ENCODE measurements around the gene TIAM2.

TIAM2 gene

GRCh38 chr6:155026706-155027045, 31.6 kb downstream of the TIAM2 start:
- FAIRE-seq, result no peak

- FAIRE-seq, result no peak
These were observed 35.1 kb downstream of the TIAM2 start for GRCh38 chr6:155030148-155030720.

DNA sequence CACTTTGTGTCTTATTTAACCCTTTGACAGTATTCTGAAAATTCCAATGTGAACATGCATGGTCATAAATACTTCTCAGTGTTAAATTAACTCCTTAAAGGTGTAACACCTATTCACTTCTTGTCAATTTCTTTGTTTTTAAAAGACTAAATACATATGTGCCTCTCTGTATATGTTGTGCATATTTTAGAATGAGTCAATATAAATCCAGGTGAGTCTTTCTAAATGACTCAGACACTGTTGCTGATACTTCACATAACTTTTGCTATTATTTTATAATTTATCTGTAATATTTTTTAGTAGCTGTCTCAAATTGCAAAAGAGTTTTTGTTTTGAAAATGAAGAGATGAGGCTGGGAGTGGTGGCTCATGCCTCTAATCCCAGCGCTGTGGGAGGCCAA, 36.0 kb downstream of the TIAM2 start:
- no peak for FAIRE-seq

- no peak for FAIRE-seq
These were observed 38.1 kb downstream of the TIAM2 start for GRCh38 chr6:155033021-155033791.

DNA sequence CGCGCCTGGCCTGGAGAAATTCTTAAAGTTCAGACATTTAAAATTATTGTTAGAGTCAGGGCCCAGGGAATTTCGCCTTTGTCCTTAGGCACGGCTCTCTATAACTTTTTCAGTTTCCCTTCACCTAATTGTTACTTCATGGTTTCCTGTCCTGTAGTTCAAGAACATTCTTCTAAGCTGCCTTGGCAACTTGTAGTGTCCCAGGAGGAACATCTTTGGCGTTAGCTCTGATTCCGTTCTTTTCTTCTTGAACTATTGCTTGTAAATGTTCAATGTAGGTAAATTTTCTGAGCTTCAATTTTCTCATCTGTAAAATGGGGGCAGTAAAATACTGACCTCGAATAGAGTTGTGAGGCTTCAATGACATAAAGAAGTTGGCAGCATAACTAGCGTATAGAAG, 41.8 kb downstream of the TIAM2 start:
- FAIRE-seq, result no peak

DNA sequence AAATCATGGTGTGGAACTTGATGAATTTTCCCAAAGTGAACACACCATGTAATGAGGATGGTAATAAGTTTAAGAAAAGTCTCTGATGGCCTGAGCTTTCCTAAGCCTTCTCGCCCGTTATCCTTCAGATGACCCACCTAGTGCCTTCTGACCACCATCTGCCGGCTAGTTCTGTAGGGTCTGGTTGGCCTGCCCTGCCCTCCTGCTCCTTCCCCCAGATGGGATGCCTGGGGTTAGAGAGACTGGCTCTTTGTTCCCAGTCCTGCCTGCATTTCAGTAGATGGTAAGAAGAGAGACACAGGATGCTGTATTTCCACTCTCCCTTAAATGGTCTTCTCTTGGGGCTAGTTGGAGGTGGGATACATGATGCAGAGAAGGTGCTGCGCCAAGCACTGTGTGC, 43.0 kb downstream of the TIAM2 start:
- FAIRE-seq, result no peak

DNA sequence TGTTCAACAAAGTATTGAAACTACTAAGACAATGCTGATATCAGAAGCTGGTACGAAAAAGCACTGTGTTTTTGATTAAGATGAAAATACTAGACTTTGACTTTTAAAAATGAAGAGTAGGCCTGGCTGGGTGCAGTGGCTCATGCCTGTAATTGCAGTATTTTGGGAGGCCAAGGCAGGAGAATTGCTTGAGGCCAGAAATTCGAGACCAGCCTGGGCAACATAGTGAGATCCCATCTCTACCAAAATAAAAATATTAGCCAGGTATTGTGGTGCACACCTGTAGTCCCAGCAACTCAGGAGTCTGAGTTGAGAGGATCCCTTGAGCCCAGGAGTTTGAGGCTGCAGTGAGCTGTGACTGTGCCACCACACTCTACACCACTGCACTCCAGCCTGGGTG, 43.4 kb downstream of the TIAM2 start:
- no peak for FAIRE-seq

DNA sequence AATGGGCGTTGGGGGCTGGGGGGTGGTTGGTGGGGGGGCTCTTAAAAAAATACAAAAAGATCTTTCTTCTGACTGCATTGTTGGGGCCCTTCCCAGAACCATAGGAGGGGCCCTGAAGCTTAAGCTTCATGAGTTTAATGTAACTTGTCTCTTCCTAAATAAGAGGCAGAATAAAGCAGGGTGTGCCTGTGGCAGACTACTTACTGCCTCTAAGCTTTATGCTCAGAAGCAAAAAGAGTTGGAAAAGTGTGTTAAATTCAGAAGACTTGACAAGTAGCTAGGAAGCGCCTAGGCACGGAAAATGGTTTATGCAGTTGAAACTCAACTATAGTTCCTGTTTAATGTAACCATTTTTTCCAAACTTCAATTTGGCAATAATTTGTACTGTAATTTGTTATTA, 44.5 kb downstream of the TIAM2 start:
- FAIRE-seq, result no peak

DNA sequence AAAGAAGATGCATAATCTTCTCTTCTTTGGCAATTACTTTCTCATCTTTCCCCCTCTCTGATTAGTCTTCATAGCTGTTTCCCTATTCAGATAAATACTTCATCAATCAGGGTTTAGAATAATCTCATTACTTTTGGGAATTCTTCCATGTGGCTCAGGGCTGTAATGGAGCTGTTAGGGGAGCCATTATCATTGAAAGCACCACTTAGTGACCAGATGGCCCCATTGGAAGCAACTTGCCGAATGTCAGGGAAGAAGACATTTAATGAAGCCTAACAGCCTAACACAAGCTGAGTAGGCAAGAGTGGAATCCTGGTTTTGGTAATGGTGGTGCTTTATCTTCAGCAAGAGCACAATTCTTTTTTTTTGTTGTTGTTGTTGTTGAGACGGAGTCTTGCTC, 45.0 kb downstream of the TIAM2 start:
- no peak for FAIRE-seq

GRCh38 chr6:155040901-155041650, 46.0 kb downstream of the TIAM2 start:
- no peak for FAIRE-seq

- no peak for FAIRE-seq
These were observed 46.7 kb downstream of the TIAM2 start for GRCh38 chr6:155041741-155042279.

- no peak for FAIRE-seq
These were observed 47.9 kb downstream of the TIAM2 start for GRCh38 chr6:155042983-155043382.

DNA sequence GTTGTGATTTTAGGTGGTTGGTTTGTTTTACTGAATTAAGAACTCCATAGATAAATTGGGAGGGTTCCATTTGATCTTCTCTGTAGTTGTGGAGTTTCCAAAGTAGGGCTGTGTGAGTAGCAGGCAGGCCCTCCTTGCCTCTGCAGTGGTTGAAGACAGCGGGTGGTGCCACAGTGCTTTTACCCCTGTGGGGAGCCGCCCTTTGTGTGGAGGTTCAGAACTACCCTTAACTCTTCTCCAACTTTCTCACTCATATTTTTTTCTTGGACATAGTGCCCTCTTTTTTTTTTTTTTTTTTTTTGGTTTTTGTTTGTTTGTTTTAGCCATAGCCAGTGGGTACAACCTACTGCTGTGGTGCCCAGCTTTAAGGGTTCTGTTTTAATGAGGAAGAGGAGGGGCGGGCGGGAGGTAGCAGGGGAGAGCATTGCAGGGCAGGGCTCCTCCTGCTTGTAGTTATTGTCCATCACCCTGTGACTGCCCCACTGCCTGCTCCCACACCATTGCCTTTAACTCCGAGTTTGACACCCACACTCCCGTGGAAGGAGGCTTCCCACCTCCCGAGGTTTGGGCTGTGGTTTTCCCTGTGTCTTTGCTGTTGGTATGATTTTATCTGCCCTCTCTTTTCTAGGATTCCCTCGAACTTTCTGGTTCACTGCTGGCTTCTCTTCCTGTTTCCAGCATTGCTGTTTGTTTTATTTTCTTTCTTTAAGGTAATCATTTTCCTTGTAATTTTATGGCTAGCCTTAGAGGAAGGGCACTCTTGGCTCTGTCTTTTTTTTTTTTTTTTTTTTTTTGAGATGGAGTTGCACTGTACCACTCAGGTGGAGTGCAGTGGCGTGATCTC, 50.7 kb downstream of the TIAM2 start:
- no peak for FAIRE-seq

- no peak for FAIRE-seq
These were observed 52.4 kb downstream of the TIAM2 start for GRCh38 chr6:155047523-155047922.

- FAIRE-seq, result no peak
These were observed 55.2 kb downstream of the TIAM2 start for GRCh38 chr6:155050311-155050710.

GRCh38 chr6:155054491-155055250, 59.6 kb downstream of the TIAM2 start:
- FAIRE-seq, result no peak

DNA sequence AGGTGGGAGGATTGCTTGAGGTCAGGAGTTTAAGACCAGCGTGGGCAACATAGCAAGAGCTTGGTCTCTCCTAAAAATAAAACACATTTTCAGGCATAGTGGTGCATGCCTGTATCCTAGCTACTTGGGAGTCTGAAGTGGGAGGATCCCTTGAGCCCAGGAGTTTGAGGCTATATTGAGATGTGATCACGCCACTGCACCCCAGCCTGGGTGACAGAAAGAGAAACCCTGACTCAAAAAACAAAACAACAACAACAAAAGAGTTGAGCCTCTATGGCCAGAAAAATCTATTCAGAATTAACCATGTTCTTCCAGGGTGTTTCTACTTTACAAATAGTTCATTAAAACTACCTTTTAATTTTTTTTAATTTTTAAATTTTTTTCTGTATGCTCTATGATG, 60.6 kb downstream of the TIAM2 start:
- FAIRE-seq, result no peak

GRCh38 chr6:155056756-155057155, 61.6 kb downstream of the TIAM2 start:
- no peak for FAIRE-seq

DNA sequence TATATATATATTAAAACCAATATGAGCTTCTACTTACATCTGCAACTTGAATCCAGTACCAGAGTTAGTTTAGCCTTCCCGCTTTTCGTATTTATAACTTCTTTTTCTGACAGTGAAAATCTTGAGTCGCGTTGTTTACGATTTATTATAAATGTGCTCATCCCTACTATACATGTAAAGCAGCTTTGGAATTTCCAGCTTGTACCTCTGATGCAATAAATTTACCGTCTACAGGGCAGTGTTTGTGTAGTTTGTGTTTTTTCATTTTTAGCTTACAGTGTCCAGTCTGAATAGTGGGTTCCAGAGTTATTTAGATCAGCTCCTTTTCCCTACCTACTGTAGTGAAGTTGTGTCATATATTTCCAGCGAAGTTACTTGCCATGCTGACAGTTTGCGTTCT, 66.3 kb downstream of the TIAM2 start:
- FAIRE-seq, result no peak

GRCh38 chr6:155062866-155063341, 67.8 kb downstream of the TIAM2 start:
- FAIRE-seq, result no peak

DNA sequence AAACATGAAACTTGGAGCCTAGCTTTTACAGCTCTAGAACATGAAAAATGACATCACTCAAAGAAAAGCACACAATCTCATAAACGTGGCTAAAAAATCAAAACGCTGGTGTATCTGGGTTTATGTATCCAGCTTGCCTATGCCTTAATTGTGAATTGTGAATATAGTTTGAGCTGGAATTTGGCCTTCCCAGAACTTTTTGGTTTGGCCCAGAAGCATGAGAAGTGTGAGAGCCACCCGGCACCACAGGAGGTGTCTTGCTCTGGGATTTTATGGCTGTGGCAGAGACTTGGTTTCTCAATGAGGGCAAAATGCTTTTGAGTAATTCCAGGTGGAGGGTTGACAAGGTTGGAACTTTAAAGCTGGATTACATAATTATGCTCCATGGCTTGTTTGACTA, 69.2 kb downstream of the TIAM2 start:
- FAIRE-seq, result no peak

DNA sequence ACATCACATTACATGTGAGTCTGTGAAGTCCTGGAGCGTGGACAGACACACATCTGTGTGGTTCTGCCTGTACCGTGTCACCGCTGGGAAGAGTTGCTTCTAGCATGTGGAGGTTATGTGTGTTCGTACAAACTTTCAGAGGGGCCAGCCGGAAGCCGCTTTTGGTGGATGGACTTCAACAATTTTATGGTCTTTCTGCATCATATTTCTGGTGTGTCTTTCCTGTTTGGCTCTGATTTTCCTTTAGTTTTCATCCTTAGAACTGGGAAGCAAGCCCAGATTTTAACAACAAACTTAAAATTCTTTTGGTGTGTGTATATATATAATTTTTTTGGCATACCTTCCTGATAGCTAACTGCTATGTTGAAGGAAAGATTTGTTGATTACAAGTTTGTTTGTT, 71.2 kb downstream of the TIAM2 start:
- FAIRE-seq, result no peak

Measured in A204.1 (cell line).